HG03175 (cell line): ENCODE results near the gene FAM200B.

Experiments used
- ATAC-seq: cut with Tn5 transposase; IDR thresholded peaks from one replicate; pipeline ENCODE4 v1.9.1; 2021; ENCODE audit warnings: mild to moderate bottlenecking, moderate library complexity; ENCODE audit not compliant: unreplicated experiment

FAM200B gene

GRCh38 chr4:15681372-15682241 lies at the start of gene FAM200B:
TSS of gene FAM200B (plus strand) at chr4:15681827. CDS start at chr4:15686978, 5,151 bp downstream.
- peak; percentile 95 for ATAC-seq

- no peak for ATAC-seq
Observed at GRCh38 chr4:15636818-15637217, 44.8 kb upstream of the FAM200B start.

- no peak for ATAC-seq
Observed at GRCh38 chr4:15638418-15638817, 43.2 kb upstream of the FAM200B start.

GRCh38 chr4:15648600-15648999 lies 33.0 kb upstream of the FAM200B start:
- peak; percentile 48 for ATAC-seq

GRCh38 chr4:15649914-15650545 lies 31.6 kb upstream of the FAM200B start:
- peak; percentile 52 for ATAC-seq

GRCh38 chr4:15651676-15652075 lies 30.0 kb upstream of the FAM200B start:
- ATAC-seq, result no peak

- ATAC-seq, result no peak
Observed at GRCh38 chr4:15652191-15652590, 29.4 kb upstream of the FAM200B start.

- ATAC-seq, result no peak
Observed at GRCh38 chr4:15652841-15653240, 28.8 kb upstream of the FAM200B start.

GRCh38 chr4:15653420-15653819 lies 28.2 kb upstream of the FAM200B start:
- ATAC-seq, result no peak

- ATAC-seq, result peak; percentile 35
Observed at GRCh38 chr4:15653864-15654592, 27.6 kb upstream of the FAM200B start.

- ATAC-seq, result peak; percentile 52
Observed at GRCh38 chr4:15654593-15655222, 26.9 kb upstream of the FAM200B start.

- peak; percentile 73 for ATAC-seq
Observed at GRCh38 chr4:15655223-15656037, 26.2 kb upstream of the FAM200B start, which contains the start of gene FBXL5. TSS of gene FBXL5 (minus strand) at chr4:15655357. CDS start at chr4:15655287, 70 bp downstream.

- no peak for ATAC-seq
Observed at GRCh38 chr4:15656038-15656470, 25.6 kb upstream of the FAM200B start.

- ATAC-seq, result no peak
Observed at GRCh38 chr4:15657366-15657765, 24.3 kb upstream of the FAM200B start.

GRCh38 chr4:15658136-15658770 lies 23.4 kb upstream of the FAM200B start:
- ATAC-seq, result no peak

GRCh38 chr4:15658781-15659180 lies 22.8 kb upstream of the FAM200B start:
- ATAC-seq, result no peak

GRCh38 chr4:15659768-15660570 lies 21.7 kb upstream of the FAM200B start:
- no peak for ATAC-seq

- ATAC-seq, result no peak
Observed at GRCh38 chr4:15665753-15666365, 15.8 kb upstream of the FAM200B start.
